Neuron (in vitro differentiated cells): ENCODE results near the gene CAMK2D.
"Not testable (repeated sequence)": the region's sequence is repeated elsewhere in the genome, so short reads cannot be mapped to it uniquely, and the experiment has no call there.

ENCODE experiments used
- H2AFZ ChIP-seq: one replicate; pipeline ENCODE4 v1.6.1; 2013; ENCODE audit warnings: low read depth, mild to moderate bottlenecking, inconsistent platforms, low read length, moderate library complexity
- H3K27me3 ChIP-seq: one replicate; pipeline ENCODE4 v1.6.1; 2013; ENCODE audit warnings: low read length; ENCODE audit not compliant: insufficient read depth
- H3K36me3 ChIP-seq: one replicate; pipeline ENCODE4 v1.6.1; 2013; ENCODE audit warnings: low read length; ENCODE audit not compliant: insufficient read depth
- H3K4me1 ChIP-seq: one replicate; pipeline ENCODE4 v1.6.1; 2013; ENCODE audit warnings: low read length; ENCODE audit not compliant: insufficient read depth
- H3K4me3 ChIP-seq: 2 replicates; pipeline ENCODE4 v1.5.1; 2013; ENCODE audit warnings: mild to moderate bottlenecking, low read length, moderate library complexity
- H3K9me3 ChIP-seq: one replicate; pipeline ENCODE4 v1.6.1; 2013; ENCODE audit warnings: low read length

CAMK2D gene

GRCh38 chr4:113702596-113702995 is 58.9 kb downstream of the CAMK2D start:
- H3K36me3 ChIP-seq, H3K4me3 ChIP-seq, H3K9me3 ChIP-seq, H3K27me3 ChIP-seq, H2AFZ ChIP-seq, H3K4me1 ChIP-seq: not testable (repeated sequence)

- H3K4me1 ChIP-seq: no peaks in the 10 kb centered on the region
- no peak overlapping the region for H2AFZ ChIP-seq
- no peaks in the 10 kb centered on the region for H3K27me3 ChIP-seq
- H3K36me3 ChIP-seq: no peaks in the 10 kb centered on the region
- no peak overlapping the region for H3K4me3 ChIP-seq
- no peaks in the 10 kb centered on the region for H3K9me3 ChIP-seq
Measured at GRCh38 chr4:113701169-113701568, 60.4 kb downstream of the CAMK2D start.

- Histone ChIP-seq H3K27me3 (no peaks in the 10 kb centered on the region), H3K36me3 (no peaks in the 10 kb centered on the region), H3K4me1 (no peaks in the 10 kb centered on the region), H3K4me3 (no peak overlapping the region), H2AFZ (no peak overlapping the region), H3K9me3 (no peaks in the 10 kb centered on the region)
Measured at GRCh38 chr4:113700602-113701150, 60.9 kb downstream of the CAMK2D start.

- H3K4me1 ChIP-seq: no peaks in the 10 kb centered on the region
- H2AFZ ChIP-seq: no peak overlapping the region
- H3K36me3 ChIP-seq: no peaks in the 10 kb centered on the region
- no peaks in the 10 kb centered on the region for H3K9me3 ChIP-seq
- H3K27me3 ChIP-seq: no peaks in the 10 kb centered on the region
- H3K4me3 ChIP-seq: no peak overlapping the region
Measured at GRCh38 chr4:113699772-113700171, 61.8 kb downstream of the CAMK2D start.

GRCh38 chr4:113697429-113697828 is 64.1 kb downstream of the CAMK2D start:
- H3K27me3 ChIP-seq: no peaks in the 10 kb centered on the region
- H3K4me3 ChIP-seq: no peak overlapping the region
- H3K4me1 ChIP-seq: no peaks in the 10 kb centered on the region
- no peak overlapping the region for H2AFZ ChIP-seq
- H3K9me3 ChIP-seq: no peaks in the 10 kb centered on the region
- H3K36me3 ChIP-seq: no peaks in the 10 kb centered on the region

- Histone ChIP-seq H3K27me3 (no peaks in the 10 kb centered on the region), H3K4me1 (no peaks in the 10 kb centered on the region), H3K36me3 (no peaks in the 10 kb centered on the region), H2AFZ (no peak overlapping the region), H3K4me3 (no peak overlapping the region), H3K9me3 (no peaks in the 10 kb centered on the region)
Measured at GRCh38 chr4:113695328-113696169, 66.0 kb downstream of the CAMK2D start.

- Histone ChIP-seq H3K4me3 (no peak overlapping the region), H3K27me3 (no peaks in the 10 kb centered on the region), H3K36me3 (no peaks in the 10 kb centered on the region), H3K4me1 (no peaks in the 10 kb centered on the region), H2AFZ (no peak overlapping the region), H3K9me3 (no peaks in the 10 kb centered on the region)
Measured at GRCh38 chr4:113694008-113694407, 67.5 kb downstream of the CAMK2D start.

GRCh38 chr4:113692809-113693411 is 68.6 kb downstream of the CAMK2D start:
- Histone ChIP-seq H3K27me3 (no peaks in the 10 kb centered on the region), H3K4me1 (no peaks in the 10 kb centered on the region), H3K4me3 (no peak overlapping the region), H3K9me3 (no peaks in the 10 kb centered on the region), H3K36me3 (no peaks in the 10 kb centered on the region), H2AFZ (no peak overlapping the region)

GRCh38 chr4:113691676-113692075 is 69.9 kb downstream of the CAMK2D start:
- H3K36me3 ChIP-seq: no peaks in the 10 kb centered on the region
- no peaks in the 10 kb centered on the region for H3K9me3 ChIP-seq
- H3K4me1 ChIP-seq: no peaks in the 10 kb centered on the region
- H2AFZ ChIP-seq: no peak overlapping the region
- H3K27me3 ChIP-seq: no peaks in the 10 kb centered on the region
- H3K4me3 ChIP-seq: no peak overlapping the region

- Histone ChIP-seq H3K4me1 (no peaks in the 10 kb centered on the region), H3K4me3 (no peak overlapping the region), H3K36me3 (no peaks in the 10 kb centered on the region)
Measured at GRCh38 chr4:113689394-113689793, 72.1 kb downstream of the CAMK2D start.

GRCh38 chr4:113687067-113687718 is 74.3 kb downstream of the CAMK2D start:
- no peaks in the 10 kb centered on the region for H3K4me1 ChIP-seq
- no peaks in the 10 kb centered on the region for H3K27me3 ChIP-seq
- no peak overlapping the region for H2AFZ ChIP-seq
- H3K4me3 ChIP-seq: no peak overlapping the region
- H3K36me3 ChIP-seq: no peaks in the 10 kb centered on the region
- H3K9me3 ChIP-seq: no peaks in the 10 kb centered on the region

More at GRCh38 chr4:113689394-113689793, 72.1 kb downstream of the CAMK2D start:
- no peaks in the 10 kb centered on the region for H3K27me3 ChIP-seq
- no peak overlapping the region for H2AFZ ChIP-seq
- H3K9me3 ChIP-seq: no peaks in the 10 kb centered on the region

- H3K36me3 ChIP-seq, H3K4me1 ChIP-seq, H2AFZ ChIP-seq, H3K9me3 ChIP-seq, H3K4me3 ChIP-seq, H3K27me3 ChIP-seq: not testable (repeated sequence)
Measured at GRCh38 chr4:113685157-113685556, 76.4 kb downstream of the CAMK2D start.

GRCh38 chr4:113684534-113685091 is 76.9 kb downstream of the CAMK2D start:
- Histone ChIP-seq H3K27me3 (no peaks in the 10 kb centered on the region), H3K36me3 (no peaks in the 10 kb centered on the region), H2AFZ (no peak overlapping the region), H3K4me3 (no peak overlapping the region), H3K9me3 (no peaks in the 10 kb centered on the region), H3K4me1 (no peaks in the 10 kb centered on the region)
